Measurements from ENCODE around the gene ADAM15. TPM values are rescaled to one million over a fixed set of nuclear protein-coding genes. Genes with fewer than 3 reads are reported as not detected.

Gene ADAM15
- total and polyA plus RNA-seq, 2 of the 8 experiments (the other 6 are each of a cell fraction or from before 2014, with no cell fraction given) = 32.9 to 37.6 TPM

DNA sequence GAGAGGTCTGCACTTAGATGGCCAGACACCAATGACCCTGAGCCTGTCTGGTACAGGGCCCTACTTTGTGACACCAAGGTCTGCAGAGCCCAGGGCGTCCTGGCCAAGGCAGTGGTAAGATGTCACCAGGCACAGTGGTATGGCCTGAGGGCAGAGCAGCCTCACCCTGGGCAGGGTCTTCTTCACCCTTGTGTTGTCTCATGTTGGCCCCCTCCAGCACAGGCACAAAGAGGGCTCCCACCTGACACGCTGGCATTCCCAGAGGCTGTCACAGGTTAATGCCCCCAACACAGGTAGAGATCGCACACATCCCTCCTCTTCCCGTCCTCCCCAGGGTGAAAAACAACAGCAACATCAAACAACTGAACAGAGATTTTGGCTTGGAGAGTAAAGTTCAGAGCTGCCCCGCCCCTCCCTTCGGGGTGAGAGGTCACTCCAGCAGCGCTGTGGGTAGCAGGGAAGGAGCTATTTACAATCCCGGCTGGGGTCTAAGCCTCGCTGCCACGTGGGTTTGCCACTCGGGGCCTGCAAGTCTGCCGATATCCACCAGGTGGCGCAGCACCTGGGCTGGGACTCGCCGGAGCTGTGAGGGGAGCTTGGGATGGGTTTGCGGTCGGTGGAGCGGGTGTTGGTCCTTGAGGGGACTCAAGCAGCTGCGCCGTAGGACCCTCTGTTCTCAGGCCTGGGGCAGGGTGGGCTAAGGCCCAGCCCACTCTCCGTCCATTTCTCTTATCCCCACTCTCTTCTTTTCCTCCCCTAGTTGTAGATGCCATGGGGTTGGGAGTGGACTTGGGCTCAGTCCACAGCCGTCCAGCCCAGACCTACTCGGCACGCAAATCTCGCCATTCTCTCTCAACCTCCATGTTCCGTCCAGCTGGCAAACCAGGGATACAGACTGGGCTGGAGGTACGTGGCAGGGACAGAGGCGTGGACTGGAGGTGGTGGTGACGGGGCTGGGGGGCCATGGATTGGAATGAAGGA, 40.2 kb downstream of the ADAM15 start (continued):
- peak in 2 of 3 experiments; percentile 98; a peak in 3 of 4 replicates for TF ChIP-seq CTCF (IDR thresholded peaks at IDR 0.05; ENCODE audit: control extremely low read depth in 1 of 3, insufficient read depth in 1 of 3, low read depth in 1 of 3, low read length in 3 of 3)
- TF ChIP-seq SP2 (IDR thresholded peaks at IDR 0.05; ENCODE audit: low read length) = no peak
- no peak for TF ChIP-seq CBX8 (IDR thresholded peaks at IDR 0.05; ENCODE audit: borderline replicate concordance, low read depth, low read length)
- no peak for TF ChIP-seq NANOG (IDR thresholded peaks at IDR 0.05; ENCODE audit: insufficient read depth, low read depth, low read length, poor library complexity, severe bottlenecking)
- TF ChIP-seq, protein P1, sequence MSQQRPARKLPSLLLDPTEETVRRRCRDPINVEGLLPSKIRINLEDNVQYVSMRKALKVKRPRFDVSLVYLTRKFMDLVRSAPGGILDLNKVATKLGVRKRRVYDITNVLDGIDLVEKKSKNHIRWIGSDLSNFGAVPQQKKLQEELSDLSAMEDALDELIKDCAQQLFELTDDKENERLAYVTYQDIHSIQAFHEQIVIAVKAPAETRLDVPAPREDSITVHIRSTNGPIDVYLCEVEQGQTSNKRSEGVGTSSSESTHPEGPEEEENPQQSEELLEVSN (IDR thresholded peaks at IDR 0.05) = peak; percentile 46; the same call in 1 of the 2 replicates
- no peak for TF ChIP-seq BCL11A (IDR thresholded peaks at IDR 0.05; ENCODE audit: low read depth in 2 of 2, low read length in 2 of 2)
- TF ChIP-seq RAD21 (IDR thresholded peaks at IDR 0.05 in 1 of 2, conservative IDR thresholded peaks at IDR 0.05 in 1 of 2; ENCODE audit: low read depth in 2 of 2, low read length in 2 of 2) = peak; percentile 80 to 87
- peak; percentile 24; the same call in 1 of the 2 replicates for TF ChIP-seq SP1 (IDR thresholded peaks at IDR 0.05; ENCODE audit: low read depth, low read length)
- TF ChIP-seq, protein P2, sequence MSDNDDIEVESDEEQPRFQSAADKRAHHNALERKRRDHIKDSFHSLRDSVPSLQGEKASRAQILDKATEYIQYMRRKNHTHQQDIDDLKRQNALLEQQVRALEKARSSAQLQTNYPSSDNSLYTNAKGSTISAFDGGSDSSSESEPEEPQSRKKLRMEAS (IDR thresholded peaks at IDR 0.05) = peak; percentile 98
- peak; percentile 73 to 88; a peak in 2 of 4 replicates for TF ChIP-seq HDAC2 (IDR thresholded peaks at IDR 0.05; ENCODE audit: borderline replicate concordance in 1 of 2, low read depth in 2 of 2, low read length in 2 of 2)
- TF ChIP-seq PHF8 (conservative IDR thresholded peaks at IDR 0.05; ENCODE audit: low read depth, low read length) = no peak
- TF ChIP-seq SIN3A (conservative IDR thresholded peaks at IDR 0.05 in 1 of 2, IDR thresholded peaks at IDR 0.05 in 1 of 2; ENCODE audit: low read depth in 1 of 2, low read length in 2 of 2) = peak; percentile 59 to 87; a peak in 2 of 4 replicates
- TF ChIP-seq SUZ12 (IDR thresholded peaks at IDR 0.05; ENCODE audit: low read length) = no peak; the same call in 1 of the 2 replicates
- peak; percentile 27; the same call in 1 of the 2 replicates for TF ChIP-seq GABPA (IDR thresholded peaks at IDR 0.05; ENCODE audit: borderline replicate concordance, insufficient read depth, low read length)
- 0 out of 2 replicates have a peak, but pooled peaks have one; percentile 21 for TF ChIP-seq RXRA (IDR thresholded peaks at IDR 0.05; ENCODE audit: insufficient read depth, low read depth, low read length)

Measured in H1 (cell line).